ENCODE results near the gene SELENOI.

Gene SELENOI

DNA sequence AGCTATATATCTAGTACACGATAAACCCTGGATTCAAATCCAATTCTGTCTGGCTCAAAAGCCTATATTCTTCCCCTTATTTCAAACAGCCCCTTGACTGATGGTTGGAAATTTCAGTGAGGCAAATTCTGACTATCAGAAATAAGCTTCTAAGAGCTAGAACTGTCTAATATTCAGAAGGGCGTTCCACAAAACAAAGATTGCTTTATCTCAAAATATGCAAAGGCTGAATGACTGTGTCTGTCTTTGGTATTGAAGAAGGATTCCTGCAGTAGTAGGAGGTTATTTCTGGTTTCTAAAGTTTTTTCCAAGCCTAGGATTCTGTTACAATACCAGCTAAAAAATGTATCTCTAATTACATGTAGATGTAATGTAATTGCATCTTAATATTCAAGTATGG is 86.9 kb downstream of the SELENOI start:
- POLR2A ChIA-PET, result no interaction called here
- DNase-seq (ENCODE audit: extremely low spot score), result no peak
- no peak for TF ChIP-seq HDGF (IDR thresholded peaks at IDR 0.05; ENCODE audit: borderline replicate concordance)
- TF ChIP-seq ARNT (IDR thresholded peaks at IDR 0.05), result no peak
- TF ChIP-seq FOXM1 (IDR thresholded peaks at IDR 0.05; ENCODE audit: borderline replicate concordance), result no peak
- TF ChIP-seq FOXK2 (IDR thresholded peaks at IDR 0.05), result no peak
- TF ChIP-seq FOXA1 (IDR thresholded peaks at IDR 0.05), result no peak
- no peak for TF ChIP-seq BHLHE40 (IDR thresholded peaks at IDR 0.05; ENCODE audit: borderline replicate concordance)
- no peak for TF ChIP-seq L3MBTL2 (conservative IDR thresholded peaks at IDR 0.05)
- no peak for TF ChIP-seq TARDBP (IDR thresholded peaks at IDR 0.05)
- no peak for TF ChIP-seq SP1 (IDR thresholded peaks at IDR 0.05)
- no peak for TF ChIP-seq NFRKB (IDR thresholded peaks at IDR 0.05)
- TF ChIP-seq SUZ12 (IDR thresholded peaks at IDR 0.05), result no peak
- TF ChIP-seq CTBP1 (IDR thresholded peaks at IDR 0.05; ENCODE audit: borderline replicate concordance), result no peak
- TF ChIP-seq ZNF384 (IDR thresholded peaks at IDR 0.05), result no peak
- TF ChIP-seq ELF4 (IDR thresholded peaks at IDR 0.05), result no peak
- TF ChIP-seq LEF1 (IDR thresholded peaks at IDR 0.05; ENCODE audit: borderline replicate concordance), result no peak
- TF ChIP-seq, protein P1, sequence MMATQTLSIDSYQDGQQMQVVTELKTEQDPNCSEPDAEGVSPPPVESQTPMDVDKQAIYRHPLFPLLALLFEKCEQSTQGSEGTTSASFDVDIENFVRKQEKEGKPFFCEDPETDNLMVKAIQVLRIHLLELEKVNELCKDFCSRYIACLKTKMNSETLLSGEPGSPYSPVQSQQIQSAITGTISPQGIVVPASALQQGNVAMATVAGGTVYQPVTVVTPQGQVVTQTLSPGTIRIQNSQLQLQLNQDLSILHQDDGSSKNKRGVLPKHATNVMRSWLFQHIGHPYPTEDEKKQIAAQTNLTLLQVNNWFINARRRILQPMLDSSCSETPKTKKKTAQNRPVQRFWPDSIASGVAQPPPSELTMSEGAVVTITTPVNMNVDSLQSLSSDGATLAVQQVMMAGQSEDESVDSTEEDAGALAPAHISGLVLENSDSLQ (IDR thresholded peaks at IDR 0.05), result no peak
- CTCF ChIA-PET, result no interaction called here

DNA sequence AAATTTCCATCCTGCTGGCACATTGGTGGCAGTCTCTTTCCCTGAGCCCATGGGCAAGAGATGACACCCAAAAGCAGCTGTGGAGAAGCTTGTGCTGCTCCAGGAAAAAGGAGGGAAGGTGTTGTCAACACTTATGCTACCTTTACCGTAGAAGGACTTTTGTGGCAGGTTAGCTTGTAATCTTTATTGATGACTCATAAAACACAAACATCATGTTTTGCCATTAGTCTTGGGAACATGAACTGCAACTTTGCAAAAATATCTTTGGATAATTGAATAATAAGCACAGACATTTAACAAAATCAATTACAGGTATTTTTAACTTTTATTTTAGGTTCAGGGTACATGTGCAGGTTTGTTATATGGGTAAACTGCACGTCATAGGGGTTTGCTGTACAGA is 89.2 kb downstream of the SELENOI start:
- POLR2A ChIA-PET, result no interaction called here
- TF ChIP-seq NFRKB (IDR thresholded peaks at IDR 0.05) (no peak), ELF4 (IDR thresholded peaks at IDR 0.05) (no peak), ARNT (IDR thresholded peaks at IDR 0.05) (no peak), FOXK2 (IDR thresholded peaks at IDR 0.05) (no peak), L3MBTL2 (conservative IDR thresholded peaks at IDR 0.05) (no peak), ZNF384 (IDR thresholded peaks at IDR 0.05) (no peak)
- TF ChIP-seq, protein P1 (IDR thresholded peaks at IDR 0.05), result no peak
- CTCF ChIA-PET, result no interaction called here
- no peak for DNase-seq (ENCODE audit: extremely low spot score)

DNA sequence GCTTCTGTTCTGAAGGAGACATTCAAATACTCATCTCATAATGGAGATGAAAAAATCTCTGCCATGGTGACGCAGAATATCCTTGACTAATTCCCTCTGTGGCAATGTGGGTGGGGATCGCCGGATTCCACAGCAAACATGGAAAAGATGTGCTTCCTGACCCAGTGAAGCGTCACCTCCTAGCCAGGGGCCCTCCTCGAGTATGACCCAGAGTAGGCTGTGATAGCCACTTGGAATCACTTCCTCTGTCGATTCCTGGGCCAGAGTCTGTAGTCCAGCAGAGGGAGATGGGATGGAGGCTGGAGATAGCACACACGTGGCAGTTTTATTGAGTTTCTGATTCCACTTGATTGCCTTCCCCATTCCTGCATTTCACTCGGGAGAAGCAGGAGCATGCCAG is 92.6 kb downstream of the SELENOI start:
- TF ChIP-seq ZNF384 (IDR thresholded peaks at IDR 0.05), result no peak
- no peak for TF ChIP-seq LEF1 (IDR thresholded peaks at IDR 0.05; ENCODE audit: borderline replicate concordance)
- no peak for TF ChIP-seq TARDBP (IDR thresholded peaks at IDR 0.05)
- TF ChIP-seq, protein P1 (IDR thresholded peaks at IDR 0.05), result no peak
- TF ChIP-seq HDGF (IDR thresholded peaks at IDR 0.05; ENCODE audit: borderline replicate concordance), result no peak
- no peak for TF ChIP-seq ARNT (IDR thresholded peaks at IDR 0.05)
- no peak for TF ChIP-seq SP1 (IDR thresholded peaks at IDR 0.05)
- TF ChIP-seq CTBP1 (IDR thresholded peaks at IDR 0.05; ENCODE audit: borderline replicate concordance), result no peak
- TF ChIP-seq FOXA1 (IDR thresholded peaks at IDR 0.05), result no peak
- no peak for TF ChIP-seq BHLHE40 (IDR thresholded peaks at IDR 0.05; ENCODE audit: borderline replicate concordance)
- TF ChIP-seq NFRKB (IDR thresholded peaks at IDR 0.05), result no peak
- no peak for TF ChIP-seq FOXK2 (IDR thresholded peaks at IDR 0.05)
- no peak for TF ChIP-seq L3MBTL2 (conservative IDR thresholded peaks at IDR 0.05)
- TF ChIP-seq ELF4 (IDR thresholded peaks at IDR 0.05), result no peak
- no peak for TF ChIP-seq SUZ12 (IDR thresholded peaks at IDR 0.05)
- TF ChIP-seq FOXM1 (IDR thresholded peaks at IDR 0.05; ENCODE audit: borderline replicate concordance), result no peak
- ChIA-PET POLR2A (no interaction called here), CTCF (no interaction called here)
- DNase-seq (ENCODE audit: extremely low spot score), result no peak

DNA sequence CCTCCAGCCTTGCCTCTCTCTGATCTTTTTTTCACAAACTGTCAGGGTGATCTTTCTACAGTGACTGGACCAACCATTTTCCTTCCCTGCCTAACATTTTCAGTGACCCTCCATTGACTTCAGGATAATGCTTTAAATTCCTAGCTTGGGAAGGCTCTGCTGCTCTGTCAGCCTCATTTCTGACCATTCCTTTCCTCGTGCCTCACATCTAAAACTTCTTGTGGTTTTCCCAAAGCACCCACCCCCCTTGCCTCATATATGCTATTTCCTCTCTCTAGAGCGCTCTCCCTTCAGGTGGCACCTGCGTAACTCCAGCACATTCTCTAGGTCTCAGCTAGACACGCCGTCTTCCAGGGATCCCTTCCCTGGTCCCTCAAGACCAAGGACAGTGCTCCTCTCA is 93.0 kb downstream of the SELENOI start:
- TF ChIP-seq FOXA1 (IDR thresholded peaks at IDR 0.05), result no peak
- no peak for TF ChIP-seq L3MBTL2 (conservative IDR thresholded peaks at IDR 0.05)
- no peak for TF ChIP-seq SP1 (IDR thresholded peaks at IDR 0.05)
- no peak for TF ChIP-seq FOXM1 (IDR thresholded peaks at IDR 0.05; ENCODE audit: borderline replicate concordance)
- no peak for TF ChIP-seq CTBP1 (IDR thresholded peaks at IDR 0.05; ENCODE audit: borderline replicate concordance)
- TF ChIP-seq FOXK2 (IDR thresholded peaks at IDR 0.05), result no peak
- TF ChIP-seq SUZ12 (IDR thresholded peaks at IDR 0.05), result no peak
- no peak for TF ChIP-seq LEF1 (IDR thresholded peaks at IDR 0.05; ENCODE audit: borderline replicate concordance)
- no peak for TF ChIP-seq ZNF384 (IDR thresholded peaks at IDR 0.05)
- TF ChIP-seq BHLHE40 (IDR thresholded peaks at IDR 0.05; ENCODE audit: borderline replicate concordance), result no peak
- TF ChIP-seq, protein P1 (IDR thresholded peaks at IDR 0.05), result no peak
- no peak for TF ChIP-seq HDGF (IDR thresholded peaks at IDR 0.05; ENCODE audit: borderline replicate concordance)
- no peak for TF ChIP-seq ELF4 (IDR thresholded peaks at IDR 0.05)
- no peak for TF ChIP-seq ARNT (IDR thresholded peaks at IDR 0.05)
- TF ChIP-seq NFRKB (IDR thresholded peaks at IDR 0.05), result no peak
- no peak for TF ChIP-seq TARDBP (IDR thresholded peaks at IDR 0.05)
- CTCF ChIA-PET, result no interaction called here
- POLR2A ChIA-PET, result no interaction called here
- DNase-seq (ENCODE audit: extremely low spot score), result no peak

DNA sequence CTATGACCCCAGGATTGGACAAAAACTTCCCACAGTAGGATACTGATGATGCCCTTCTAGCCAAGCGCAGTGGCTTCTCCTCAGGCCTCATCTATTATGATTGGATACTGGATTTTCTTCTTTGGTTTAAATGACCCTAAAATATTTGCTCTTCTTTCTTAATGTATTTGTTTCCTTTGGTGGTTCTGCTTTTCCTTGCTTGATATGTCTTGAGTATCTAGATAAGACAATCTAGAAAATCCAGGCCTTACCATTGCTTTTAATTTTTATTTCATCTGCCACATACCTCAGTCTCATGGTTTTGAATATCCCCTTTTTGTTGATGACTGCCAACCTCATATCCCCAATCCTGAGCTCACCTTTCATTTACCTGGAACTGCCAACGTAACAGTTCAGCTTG is 96.4 kb downstream of the SELENOI start:
- POLR2A ChIA-PET, result no interaction called here
- DNase-seq (ENCODE audit: extremely low spot score), result no peak
- CTCF ChIA-PET, result interaction anchor here (0.6 kb wide), 1 partner anchor 1968 kb away, joined by 5 read pairs; no protein-coding TSS in a partner anchor
- TF ChIP-seq L3MBTL2 (conservative IDR thresholded peaks at IDR 0.05), result no peak

DNA sequence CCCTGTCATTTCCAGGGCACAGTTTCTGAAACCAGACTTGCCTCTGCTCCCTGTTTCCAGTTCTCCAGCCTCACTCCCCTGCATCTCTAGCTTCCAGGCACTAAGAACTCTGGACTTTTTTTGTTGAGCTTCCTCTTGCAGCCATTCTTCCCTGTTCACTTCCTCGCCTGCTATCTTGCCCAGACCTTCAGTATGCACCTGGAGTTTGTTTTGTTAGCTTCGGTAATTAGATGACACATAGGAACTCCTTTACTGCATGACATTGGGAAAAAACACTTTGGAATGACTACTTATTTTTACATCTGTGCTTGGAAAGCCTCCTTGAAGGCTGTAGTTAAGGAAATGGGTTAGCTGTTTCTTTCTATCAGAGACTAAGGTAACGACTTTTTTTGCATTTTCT is 96.8 kb downstream of the SELENOI start:
- POLR2A ChIA-PET, result no interaction called here
- TF ChIP-seq, protein P1 (IDR thresholded peaks at IDR 0.05), result no peak
- TF ChIP-seq FOXM1 (IDR thresholded peaks at IDR 0.05; ENCODE audit: borderline replicate concordance) (no peak), CTBP1 (IDR thresholded peaks at IDR 0.05; ENCODE audit: borderline replicate concordance) (no peak), FOXA1 (IDR thresholded peaks at IDR 0.05) (no peak), LEF1 (IDR thresholded peaks at IDR 0.05; ENCODE audit: borderline replicate concordance) (no peak), ELF4 (IDR thresholded peaks at IDR 0.05) (no peak), L3MBTL2 (conservative IDR thresholded peaks at IDR 0.05) (no peak), SUZ12 (IDR thresholded peaks at IDR 0.05) (no peak), SP1 (IDR thresholded peaks at IDR 0.05) (no peak), ARNT (IDR thresholded peaks at IDR 0.05) (no peak), HDGF (IDR thresholded peaks at IDR 0.05; ENCODE audit: borderline replicate concordance) (no peak), BHLHE40 (IDR thresholded peaks at IDR 0.05; ENCODE audit: borderline replicate concordance) (no peak), FOXK2 (IDR thresholded peaks at IDR 0.05) (no peak), TARDBP (IDR thresholded peaks at IDR 0.05) (no peak), NFRKB (IDR thresholded peaks at IDR 0.05) (no peak), ZNF384 (IDR thresholded peaks at IDR 0.05) (no peak)
- no peak for DNase-seq (ENCODE audit: extremely low spot score)
- CTCF ChIA-PET, result interaction anchor here (0.6 kb wide), 1 partner anchor 1968 kb away, joined by 5 read pairs; no protein-coding TSS in a partner anchor

Data from HEK293T (cell line).